Tibial artery (tissue), 4 donors: ENCODE data around the gene FMO4.
"Not testable (repeated sequence)": the region's sequence is repeated elsewhere in the genome, so short reads cannot be mapped to it uniquely, and the experiment has no call there.

Experiments
- DNase-seq, 2 donors: peaks; one replicate each; pipeline ENCODE4 v3.0.0-alpha.2; 2019
- H3K27ac ChIP-seq, 2 donors: fragments of 200-600 bp; sonication (generic) in 1 of 2; 1 replicate in 1 of 2; 2 replicates in 1 of 2; pipeline ENCODE4 v1.5.1; 2018 to 2019; ENCODE audit warnings: mild to moderate bottlenecking in 1 of 2
- H3K27me3 ChIP-seq, 2 donors: fragments of 200-600 bp; sonication (generic) in 1 of 2; one replicate each; pipeline versions ENCODE4 v1.5.1 to v1.6.0; 2016 to 2019
- H3K36me3 ChIP-seq, 3 donors: fragments of 200-600 bp; sonication (generic) in 2 of 3; one replicate each; pipeline ENCODE4 v1.5.1; 2016 to 2019; ENCODE audit warnings: mild to moderate bottlenecking in 2 of 3
- H3K4me1 ChIP-seq, 4 donors: fragments of 200-600 bp; sonication (generic) in 2 of 4; 1 replicate in 3 of 4; 2 replicates in 1 of 4; pipeline ENCODE4 v1.5.1; 2016 to 2019
- H3K4me3 ChIP-seq, 2 donors: fragments of 200-600 bp; sonication (generic) in 1 of 2; 1 replicate in 1 of 2; 2 replicates in 1 of 2; pipeline ENCODE4 v1.5.1; 2018 to 2019; ENCODE audit warnings: mild to moderate bottlenecking in 2 of 2
- H3K9me3 ChIP-seq, 3 donors: fragments of 200-600 bp; sonication (generic) in 1 of 3; one replicate each; pipeline ENCODE4 v1.5.1; 2016 to 2019
- CTCF ChIP-seq, 2 experiments: fragments of 200-600 bp in 1 of 2; fragments of 450-650 bp in 1 of 2; IDR thresholded peaks; one replicate each; pipeline ENCODE4 v1.5.1; 2017 to 2019; ENCODE audit warnings: antibody characterized with exemption in 2 of 2, mild to moderate bottlenecking in 1 of 2, moderate library complexity in 1 of 2
- intact Hi-C: fragments of 100-400 bp; cut with DNase I; formaldehyde crosslinking; loops from one replicate; pipeline ENCODE4 v1.15.0; 2023; ENCODE audit warnings: low total_unique reads

Gene FMO4

GRCh38 chr1:171292799-171293198 is 21.2 kb upstream of the FMO4 start:
- DNase-seq, result no peak
- Histone ChIP-seq H3K27ac (no peak overlapping the region), H3K4me3 (no peak overlapping the region), H3K4me1 (no peaks in the 10 kb centered on the region), H3K36me3 (no peaks in the 10 kb centered on the region), H3K9me3 (no peaks in the 10 kb centered on the region), H3K27me3 (no peaks in the 10 kb centered on the region)
- TF ChIP-seq CTCF (IDR thresholded peaks at IDR 0.05), result no peak
- intact Hi-C loops, result no loop called here

- H3K36me3 ChIP-seq, DNase-seq, H3K4me3 ChIP-seq, intact Hi-C loops, H3K4me1 ChIP-seq, H3K27me3 ChIP-seq, H3K9me3 ChIP-seq, H3K27ac ChIP-seq: not testable (repeated sequence)
Measured at GRCh38 chr1:171295383-171295782, 18.6 kb upstream of the FMO4 start.

GRCh38 chr1:171295821-171296220 is 18.2 kb upstream of the FMO4 start:
- Histone ChIP-seq H3K4me3 (no peak overlapping the region), H3K9me3 (peaks cover 4 to 13% (median 9%) of the 10 kb centered on the region in 3 donors), H3K27ac (no peak overlapping the region), H3K36me3 (no peaks in the 10 kb centered on the region), H3K4me1 (no peaks in the 10 kb centered on the region), H3K27me3 (no peaks in the 10 kb centered on the region)
- no peak for DNase-seq
- intact Hi-C loops, result no loop called here
- TF ChIP-seq CTCF (IDR thresholded peaks at IDR 0.05), result no peak

- H3K4me1 ChIP-seq, result no peaks in the 10 kb centered on the region
- no peak overlapping the region for H3K27ac ChIP-seq
- no peaks in the 10 kb centered on the region for H3K36me3 ChIP-seq
- no peaks in the 10 kb centered on the region for H3K27me3 ChIP-seq
- H3K4me3 ChIP-seq, result no peak overlapping the region
- intact Hi-C loops, result no loop called here
- peaks cover 4 to 13% (median 11%) of the 10 kb centered on the region in 3 donors for H3K9me3 ChIP-seq
- no peak for TF ChIP-seq CTCF (IDR thresholded peaks at IDR 0.05)
- no peak for DNase-seq
Measured at GRCh38 chr1:171296897-171297296, 17.1 kb upstream of the FMO4 start.

- Histone ChIP-seq H3K36me3 (no peaks in the 10 kb centered on the region), H3K27me3 (no peaks in the 10 kb centered on the region), H3K9me3 (peaks cover 4 to 13% (median 11%) of the 10 kb centered on the region in 3 donors), H3K27ac (no peak overlapping the region), H3K4me1 (no peaks in the 10 kb centered on the region), H3K4me3 (no peak overlapping the region)
- TF ChIP-seq CTCF (IDR thresholded peaks at IDR 0.05), result no peak
- intact Hi-C loops, result no loop called here
- DNase-seq, result no peak
Measured at GRCh38 chr1:171298696-171299095, 15.3 kb upstream of the FMO4 start.

- intact Hi-C loops, result no loop called here
- Histone ChIP-seq H3K27me3 (no peaks in the 10 kb centered on the region), H3K36me3 (no peaks in the 10 kb centered on the region), H3K4me3 (no peak overlapping the region), H3K4me1 (no peaks in the 10 kb centered on the region), H3K9me3 (peaks cover 4 to 13% (median 11%) of the 10 kb centered on the region in 3 donors), H3K27ac (no peak overlapping the region)
- TF ChIP-seq CTCF (IDR thresholded peaks at IDR 0.05), result no peak
- no peak for DNase-seq
Measured at GRCh38 chr1:171299342-171299741, 14.6 kb upstream of the FMO4 start.
